Smooth muscle cell (in vitro differentiated cells): ENCODE data around the gene MYOZ3. TPM values are rescaled to one million over a fixed set of nuclear protein-coding genes. Genes with fewer than 3 reads are reported as not detected.

Source experiments
- DNase-seq: peaks from one replicate; lab custom pipeline; 2025; ENCODE audit not compliant: unreplicated experiment; lab: John Stamatoyannopoulos, UW
- H2AFZ ChIP-seq: fragments of 200-600 bp; sonication (generic); 2 replicates; pipeline ENCODE4 v1.6.0; 2016; ENCODE audit warnings: antibody characterized with exemption, low read depth, mild to moderate bottlenecking
- H3F3A ChIP-seq: fragments of 200-600 bp; sonication (generic); 2 replicates; pipeline ENCODE4 v1.6.0; 2017; ENCODE audit warnings: antibody characterized with exemption, low read depth
- H3K27ac ChIP-seq: fragments of 200-600 bp; sonication (generic); 2 replicates; pipeline ENCODE4 v1.5.1; 2016; ENCODE audit warnings: low read depth, mild to moderate bottlenecking
- H3K27me3 ChIP-seq: fragments of 200-600 bp; sonication (generic); 2 replicates; pipeline ENCODE4 v1.6.1; 2016; ENCODE audit warnings: low read depth, mild to moderate bottlenecking
- H3K36me3 ChIP-seq: fragments of 200-600 bp; sonication (generic); 2 replicates; pipeline ENCODE4 v1.5.1; 2016; ENCODE audit warnings: low read depth
- H3K4me1 ChIP-seq: fragments of 200-600 bp; sonication (generic); 2 replicates; pipeline ENCODE4 v1.5.1; 2016; ENCODE audit warnings: low read depth
- H3K4me2 ChIP-seq: fragments of 200-600 bp; sonication (generic); 2 replicates; pipeline ENCODE4 v1.6.0; 2016; ENCODE audit warnings: mild to moderate bottlenecking
- H3K4me3 ChIP-seq: fragments of 200-600 bp; sonication (generic); 2 replicates; pipeline ENCODE4 v1.5.1; 2016; ENCODE audit warnings: mild to moderate bottlenecking
- H3K79me2 ChIP-seq: fragments of 200-600 bp; sonication (generic); 2 replicates; pipeline ENCODE4 v1.6.0; 2016; ENCODE audit warnings: low read depth, mild to moderate bottlenecking
- H3K9ac ChIP-seq: fragments of 200-600 bp; sonication (generic); 2 replicates; pipeline ENCODE4 v1.6.0; 2016; ENCODE audit warnings: low read depth
- H3K9me3 ChIP-seq: fragments of 200-600 bp; sonication (generic); replicated peaks from 2 replicates; pipeline ENCODE4 v1.5.1; 2016; ENCODE audit warnings: low read depth
- H4K20me1 ChIP-seq: fragments of 200-600 bp; sonication (generic); 2 replicates; pipeline ENCODE4 v1.6.0; 2016; ENCODE audit warnings: low read depth
- WGBS: methylation state at CpG from one replicate; pipeline ENCODE4 v1.1.7; 2016; ENCODE audit warnings: low lambda C conversion rate; 5-methylcytosine and 5-hydroxymethylcytosine counted together
- polyA plus RNA-seq: library from polyadenylated mRNA; unstranded; fragments of >200 nt; fragmentation: Nextera tagmentation; extraction: Ambion mirVana; gene quantifications from 2 replicates; pipeline ENCODE4 v1.2.1, GENCODE V29; 2016
- total RNA-seq: library from RNA; depleted of rRNA; stranded (reverse); fragments of >200 nt; gene quantifications from 2 replicates; pipeline ENCODE4 v1.2.3, GENCODE V29; 2014
- TF ChIP-seq, protein P1 (sequence below): fragments of 200-600 bp; sonication (generic); IDR thresholded peaks from 2 replicates; pipeline ENCODE4 v1.5.1; 2017; ENCODE audit warnings: borderline replicate concordance, mild to moderate bottlenecking, antibody characterized with exemption; ENCODE audit not compliant: insufficient read depth, poor library complexity, severe bottlenecking

The MYOZ3 gene
- total and polyA plus RNA-seq, 2 experiments from 2014 or later, result 6.4 to 7.9 TPM

DNA sequence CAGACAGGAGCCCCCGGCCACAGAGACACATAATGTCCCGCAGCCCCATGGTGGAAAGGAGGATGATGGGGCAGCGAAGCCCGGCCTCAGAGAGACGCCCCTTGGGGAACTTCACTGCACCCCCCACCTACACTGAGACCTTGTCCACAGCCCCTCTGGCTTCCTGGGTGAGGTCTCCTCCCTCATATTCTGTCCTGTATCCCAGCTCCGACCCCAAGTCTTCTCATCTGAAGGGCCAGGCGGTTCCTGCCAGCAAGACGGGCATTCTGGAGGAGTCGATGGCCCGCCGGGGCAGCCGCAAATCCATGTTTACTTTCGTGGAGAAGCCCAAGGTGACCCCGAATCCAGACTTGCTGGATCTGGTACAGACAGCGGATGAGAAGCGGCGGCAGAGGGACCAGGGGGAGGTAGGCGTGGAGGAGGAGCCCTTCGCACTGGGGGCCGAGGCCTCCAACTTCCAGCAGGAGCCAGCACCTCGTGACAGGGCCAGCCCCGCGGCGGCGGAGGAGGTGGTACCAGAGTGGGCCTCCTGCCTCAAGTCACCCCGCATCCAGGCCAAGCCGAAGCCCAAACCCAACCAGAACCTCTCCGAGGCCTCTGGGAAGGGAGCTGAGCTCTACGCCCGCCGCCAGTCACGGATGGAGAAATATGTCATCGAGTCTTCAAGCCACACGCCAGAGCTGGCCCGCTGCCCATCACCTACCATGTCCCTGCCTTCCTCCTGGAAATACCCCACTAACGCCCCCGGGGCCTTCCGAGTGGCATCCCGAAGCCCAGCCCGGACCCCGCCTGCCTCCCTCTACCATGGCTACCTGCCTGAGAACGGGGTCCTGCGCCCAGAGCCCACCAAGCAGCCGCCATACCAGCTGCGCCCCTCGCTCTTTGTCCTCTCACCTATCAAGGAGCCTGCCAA, 11.7 kb upstream of the MYOZ3 start:
- Histone ChIP-seq H3K36me3 (no peaks in the 10 kb centered on the region), H3K9me3 (no peaks in the 10 kb centered on the region), H3K9ac (no peak overlapping the region), H3K4me3 (no peak overlapping the region), H3F3A (peaks cover 33% of the 10 kb centered on the region), H3K27ac (no peak overlapping the region), H2AFZ (no peak overlapping the region), H3K27me3 (no peaks in the 10 kb centered on the region), H3K4me1 (peaks cover 46% of the 10 kb centered on the region), H3K4me2 (no peak overlapping the region), H4K20me1 (peaks cover 100% of the 10 kb centered on the region), H3K79me2 (peaks cover 87% of the 10 kb centered on the region)
- DNase-seq, result no peak
- WGBS, result 98% methylated on average over 38 of the region's 46 CpGs
- TF ChIP-seq, protein P1, sequence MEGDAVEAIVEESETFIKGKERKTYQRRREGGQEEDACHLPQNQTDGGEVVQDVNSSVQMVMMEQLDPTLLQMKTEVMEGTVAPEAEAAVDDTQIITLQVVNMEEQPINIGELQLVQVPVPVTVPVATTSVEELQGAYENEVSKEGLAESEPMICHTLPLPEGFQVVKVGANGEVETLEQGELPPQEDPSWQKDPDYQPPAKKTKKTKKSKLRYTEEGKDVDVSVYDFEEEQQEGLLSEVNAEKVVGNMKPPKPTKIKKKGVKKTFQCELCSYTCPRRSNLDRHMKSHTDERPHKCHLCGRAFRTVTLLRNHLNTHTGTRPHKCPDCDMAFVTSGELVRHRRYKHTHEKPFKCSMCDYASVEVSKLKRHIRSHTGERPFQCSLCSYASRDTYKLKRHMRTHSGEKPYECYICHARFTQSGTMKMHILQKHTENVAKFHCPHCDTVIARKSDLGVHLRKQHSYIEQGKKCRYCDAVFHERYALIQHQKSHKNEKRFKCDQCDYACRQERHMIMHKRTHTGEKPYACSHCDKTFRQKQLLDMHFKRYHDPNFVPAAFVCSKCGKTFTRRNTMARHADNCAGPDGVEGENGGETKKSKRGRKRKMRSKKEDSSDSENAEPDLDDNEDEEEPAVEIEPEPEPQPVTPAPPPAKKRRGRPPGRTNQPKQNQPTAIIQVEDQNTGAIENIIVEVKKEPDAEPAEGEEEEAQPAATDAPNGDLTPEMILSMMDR, result no peak

DNA sequence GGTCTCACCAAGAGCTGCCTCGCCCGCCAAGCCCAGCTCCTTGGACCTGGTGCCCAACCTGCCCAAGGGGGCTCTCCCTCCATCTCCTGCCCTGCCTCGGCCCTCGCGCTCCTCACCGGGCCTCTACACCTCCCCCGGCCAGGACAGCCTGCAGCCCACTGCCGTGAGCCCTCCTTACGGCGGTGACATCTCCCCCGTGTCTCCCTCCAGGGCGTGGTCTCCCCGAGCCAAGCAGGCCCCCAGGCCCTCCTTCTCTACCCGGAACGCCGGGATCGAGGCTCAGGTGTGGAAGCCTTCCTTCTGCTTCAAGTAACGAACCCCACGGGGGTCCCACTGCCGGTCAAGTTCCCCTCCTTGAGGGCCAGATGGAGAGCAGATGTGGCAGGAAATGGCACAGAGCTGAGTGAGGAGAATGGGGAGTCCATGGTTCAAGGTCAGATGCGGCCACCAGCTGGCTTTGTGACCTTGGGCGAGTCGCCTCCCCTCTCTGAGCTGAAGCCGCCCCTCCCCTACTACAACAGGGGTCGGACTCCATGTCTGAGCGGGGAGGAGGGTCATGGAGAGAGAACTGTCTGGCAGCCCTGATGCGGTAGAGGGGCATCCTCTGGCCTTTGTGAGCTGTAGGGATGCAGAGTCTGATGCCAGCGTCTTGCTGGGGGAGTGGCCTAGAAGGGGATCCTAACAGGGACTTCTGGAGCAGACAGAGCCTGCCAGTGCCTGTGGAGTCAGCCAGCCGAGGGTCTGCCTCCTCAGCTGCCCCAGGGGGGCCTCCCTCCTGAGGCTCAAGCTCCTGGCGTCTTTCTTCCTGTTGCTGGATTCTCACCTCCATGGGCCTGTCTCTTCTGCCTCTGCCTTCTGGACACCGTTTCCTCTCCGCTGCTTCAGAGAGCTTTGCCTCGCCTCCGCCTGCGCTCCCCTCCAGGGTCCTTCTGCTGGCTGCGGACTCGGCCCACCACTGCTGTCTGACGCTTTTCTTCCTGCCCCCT, 10.7 kb upstream of the MYOZ3 start:
- Histone ChIP-seq H3K9me3 (no peaks in the 10 kb centered on the region), H4K20me1 (peaks cover 99% of the 10 kb centered on the region), H3K4me2 (no peak overlapping the region), H3F3A (peaks cover 32% of the 10 kb centered on the region), H3K4me1 (peaks cover 36% of the 10 kb centered on the region), H3K79me2 (peaks cover 80% of the 10 kb centered on the region), H3K4me3 (no peak overlapping the region), H3K36me3 (no peaks in the 10 kb centered on the region), H3K27ac (peak overlapping the region; percentile 38), H3K9ac (peak overlapping the region; percentile 28), H2AFZ (no peak overlapping the region), H3K27me3 (no peaks in the 10 kb centered on the region)
- no peak for DNase-seq
- WGBS, result 93% methylated on average over 38 of the region's 38 CpGs
- TF ChIP-seq, protein P1, result no peak

DNA sequence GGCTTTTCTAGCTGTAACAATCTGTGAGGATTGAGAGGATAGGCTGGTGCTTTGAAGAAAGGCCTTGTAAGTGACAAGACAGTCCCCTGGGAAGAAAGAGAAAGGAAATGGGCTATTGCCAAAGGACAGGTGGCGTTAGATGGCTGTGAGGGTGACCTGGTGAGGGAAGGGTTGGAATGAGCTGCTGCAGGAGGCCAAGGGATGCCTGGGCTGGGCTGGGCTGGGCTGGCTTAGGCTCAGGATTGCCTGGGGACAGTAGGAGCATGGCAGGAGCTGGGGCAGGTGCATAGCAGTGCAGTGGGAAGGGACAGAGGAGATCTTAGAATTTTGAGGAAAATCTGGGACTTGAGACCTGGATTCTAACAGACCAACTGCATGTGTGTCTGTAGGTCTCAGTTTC, 9.7 kb upstream of the MYOZ3 start:
- Histone ChIP-seq H3K79me2 (peaks cover 69% of the 10 kb centered on the region), H2AFZ (no peak overlapping the region), H3K9ac (peak overlapping the region; percentile 28), H3K4me1 (peaks cover 30% of the 10 kb centered on the region), H3K27ac (peak overlapping the region; percentile 38), H3K4me2 (no peak overlapping the region), H4K20me1 (peaks cover 99% of the 10 kb centered on the region), H3K9me3 (no peaks in the 10 kb centered on the region), H3K4me3 (no peak overlapping the region), H3K36me3 (no peaks in the 10 kb centered on the region), H3F3A (peaks cover 31% of the 10 kb centered on the region), H3K27me3 (no peaks in the 10 kb centered on the region)
- DNase-seq, result no peak
- WGBS, result 94% methylated on average over 1 of the region's 1 CpG
- TF ChIP-seq, protein P1, result no peak
